D721Med (cell line): ENCODE results near the gene LNX1.

ENCODE experiments used
- DNase-seq: peaks from one replicate; pipeline ENCODE4 v3.0.0; 2011; ENCODE audit warnings: low spot score; ENCODE audit not compliant: insufficient read length
- FAIRE-seq: peaks from 2 replicates; lab custom pipeline; 2011; peaks lifted over from hg19 to GRCh38; lab: Jason Lieb, UNC
- CTCF ChIP-seq: IDR thresholded peaks from 2 replicates; pipeline ENCODE4 v1.5.1; 2012; ENCODE audit warnings: mild to moderate bottlenecking, control low read depth; ENCODE audit not compliant: insufficient read depth; ENCODE audit errors: missing control alignments

The LNX1 gene

GRCh38 chr4:53487766-53488165, 103.5 kb downstream of the LNX1 start:
- DNase-seq (no peak), FAIRE-seq (no peak)
- no peak for TF ChIP-seq CTCF

GRCh38 chr4:53485658-53486040, 105.6 kb downstream of the LNX1 start:
- DNase-seq (no peak), FAIRE-seq (no peak)
- no peak for TF ChIP-seq CTCF

- TF ChIP-seq CTCF: no peak
- no peak for DNase-seq
- FAIRE-seq: no peak
Measured at GRCh38 chr4:53484911-53485657, 106.2 kb downstream of the LNX1 start.

- no peak for TF ChIP-seq CTCF
- DNase-seq: no peak
- no peak for FAIRE-seq
Measured at GRCh38 chr4:53483250-53483649, 108.0 kb downstream of the LNX1 start.

DNA sequence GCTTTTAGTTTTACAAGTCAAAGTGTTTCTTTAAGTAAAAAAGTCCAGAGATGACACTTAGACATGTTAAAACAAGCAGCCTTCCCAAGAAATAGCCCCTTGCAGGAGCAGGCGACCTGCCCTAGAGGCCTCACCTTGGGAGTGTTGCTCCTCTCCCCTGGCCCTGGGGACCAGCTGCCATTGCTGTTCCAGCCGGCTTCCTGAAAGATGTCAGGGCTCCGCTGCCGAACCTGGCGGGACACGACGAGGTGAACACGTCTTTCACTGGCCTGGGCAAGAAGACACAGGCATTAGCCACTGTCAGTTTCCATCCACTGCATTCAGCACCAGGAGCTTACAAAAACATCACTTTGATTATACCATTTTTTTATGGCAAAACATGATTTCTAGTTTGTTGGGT, 109.7 kb downstream of the LNX1 start:
- DNase-seq (no peak), FAIRE-seq (no peak)
- no peak for TF ChIP-seq CTCF

GRCh38 chr4:53480909-53481308, 110.4 kb downstream of the LNX1 start:
- DNase-seq: no peak
- no peak for TF ChIP-seq CTCF
- FAIRE-seq: no peak

GRCh38 chr4:53479736-53480525, 111.4 kb downstream of the LNX1 start:
- TF ChIP-seq CTCF: no peak
- DNase-seq: no peak
- no peak for FAIRE-seq
